ENCODE results near the gene CST3.
"Not testable (repeated sequence)": the region's sequence is repeated elsewhere in the genome, so short reads cannot be mapped to it uniquely, and the experiment has no call there.

Gene CST3

DNA sequence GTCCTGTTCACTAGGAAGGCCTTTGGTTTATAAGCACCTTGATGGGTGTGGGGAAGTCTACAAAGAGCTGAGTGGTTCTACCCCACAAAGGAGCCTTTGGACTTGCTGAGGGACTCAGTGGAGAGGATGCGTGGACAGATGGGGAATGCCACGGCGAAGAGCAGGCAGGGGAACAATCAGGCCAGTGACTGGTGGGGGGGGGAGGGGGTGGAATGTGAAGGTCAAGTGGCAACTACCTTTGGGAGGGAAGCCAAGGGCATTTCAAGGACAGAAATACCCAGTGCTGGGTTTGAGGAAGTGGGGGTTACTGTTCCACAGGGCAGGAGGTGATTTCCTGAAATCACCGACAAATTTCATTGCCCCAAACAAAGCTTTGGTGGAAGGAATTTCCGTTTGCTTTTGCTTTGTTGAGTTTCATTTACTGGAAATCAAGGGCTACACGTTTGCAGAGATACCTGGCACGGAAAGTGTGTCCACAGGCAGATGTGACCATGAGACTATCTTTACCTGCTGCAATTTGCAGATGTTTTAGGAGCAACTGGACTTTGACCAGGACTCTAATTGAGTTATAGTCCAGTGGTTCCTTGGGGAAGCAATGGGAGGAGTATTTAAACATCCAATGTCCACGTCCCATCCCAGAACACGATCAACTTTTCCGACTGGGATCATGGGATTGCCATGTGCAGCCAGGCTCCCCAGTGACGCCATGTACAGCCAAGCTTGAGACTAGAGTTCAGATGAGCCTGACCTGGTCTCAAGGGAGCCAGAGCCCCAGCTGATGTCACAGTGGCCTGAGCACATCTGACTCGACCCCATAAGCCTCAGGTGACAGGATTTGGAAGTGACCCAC is 8.0 kb downstream of the CST3 start:
- no peak overlapping the region for H3K4me3 ChIP-seq (ENCODE audit: low read depth, low read length)

DNA sequence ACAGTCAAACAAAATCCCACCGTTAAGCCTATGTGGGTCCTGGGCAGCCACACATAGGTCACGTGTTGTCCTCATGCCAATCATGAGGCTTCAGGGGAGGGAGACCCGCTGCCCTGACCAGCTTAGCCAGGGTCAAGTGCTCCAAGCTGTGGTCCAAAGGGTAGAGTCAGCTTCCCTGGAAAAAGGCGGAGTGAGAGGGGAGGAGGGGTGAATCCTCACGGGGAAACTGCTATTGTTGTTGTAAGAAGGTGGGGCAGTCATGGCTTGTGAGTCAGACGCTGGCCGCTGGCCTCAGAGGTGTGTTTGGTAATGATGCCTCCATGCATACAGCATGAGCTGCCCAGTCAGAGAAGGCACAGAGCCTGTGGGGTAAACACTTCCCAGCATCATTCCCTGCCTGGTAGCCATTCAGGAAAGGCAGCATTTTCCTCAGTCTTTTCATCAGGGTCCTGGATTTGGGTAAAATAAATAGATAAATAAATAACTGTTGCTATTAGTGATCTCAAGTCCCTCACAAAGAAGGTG is 8.7 kb downstream of the CST3 start:
- H3K4me3 ChIP-seq (ENCODE audit: low read depth, low read length), result no peak overlapping the region

DNA sequence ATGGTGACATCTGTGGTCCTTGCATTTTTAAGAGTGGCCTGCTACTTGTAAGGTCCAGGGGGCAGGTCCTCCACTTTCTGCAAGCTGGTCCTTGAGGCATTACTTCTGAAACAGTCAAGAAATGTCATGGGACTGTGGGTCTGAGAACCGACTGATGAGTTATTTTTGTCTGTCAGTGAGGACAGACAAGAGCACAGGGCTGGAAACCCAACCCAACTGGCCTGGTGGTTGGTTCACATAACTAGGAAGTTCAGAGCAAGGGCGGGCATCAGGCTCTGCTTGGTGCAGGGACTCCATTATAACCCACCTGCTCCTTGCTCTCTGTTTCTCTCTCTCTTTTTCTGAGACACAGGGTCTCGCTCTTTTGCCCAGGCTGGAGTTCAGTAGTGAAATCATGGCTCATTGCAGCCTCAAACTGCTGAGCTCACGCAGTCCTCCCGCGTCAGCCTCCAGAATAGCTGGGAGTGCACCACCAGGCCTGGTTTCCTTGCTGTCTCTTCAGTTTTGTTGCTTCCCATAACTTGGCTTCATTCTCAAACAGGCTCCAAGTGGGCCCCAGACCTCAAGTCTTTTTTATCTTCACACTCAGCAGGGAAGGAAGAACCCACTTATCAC is 9.2 kb downstream of the CST3 start:
- no peak overlapping the region for H3K4me3 ChIP-seq (ENCODE audit: low read depth, low read length)

GRCh38 chr20:23627501-23627900 is 10.3 kb downstream of the CST3 start:
- no peak overlapping the region for H3K4me3 ChIP-seq (ENCODE audit: low read depth, low read length)

GRCh38 chr20:23626040-23626620 is 11.6 kb downstream of the CST3 start:
- no peak overlapping the region for H3K4me3 ChIP-seq (ENCODE audit: low read depth, low read length)

DNA sequence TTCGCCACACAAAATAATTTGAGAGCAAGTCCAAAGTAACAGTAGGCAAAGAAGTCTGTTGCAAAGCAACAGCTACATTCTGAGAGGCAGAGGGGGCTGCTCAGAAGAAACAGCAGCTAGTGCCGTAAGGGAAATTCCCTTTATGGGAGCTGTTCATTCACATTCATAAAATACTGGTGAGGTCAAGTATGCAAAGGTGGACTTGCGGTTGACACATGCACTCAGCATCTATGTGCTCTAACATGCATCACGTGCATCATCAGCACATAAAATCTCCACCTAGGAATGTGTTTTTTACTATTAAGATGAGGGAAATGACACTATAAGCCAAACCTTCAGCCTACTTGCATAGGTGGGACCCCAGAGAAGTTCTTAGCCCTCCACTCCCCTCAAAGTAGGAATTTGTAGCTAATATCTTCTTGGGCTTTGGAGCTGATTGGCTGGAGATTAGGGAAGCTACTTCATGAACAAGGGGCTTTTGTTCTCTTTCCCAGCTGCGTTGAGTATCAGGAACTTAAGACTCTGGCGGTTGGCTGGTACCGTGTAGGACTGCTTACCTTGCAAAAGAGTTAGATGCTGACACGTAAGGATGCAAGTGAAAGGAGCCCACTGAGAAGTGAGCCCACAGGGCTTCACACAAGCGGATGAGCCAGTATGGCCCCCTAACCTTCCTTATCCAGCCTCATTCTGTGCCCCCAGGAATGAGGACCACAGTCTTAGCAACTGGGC is 12.4 kb downstream of the CST3 start:
- H3K4me3 ChIP-seq (ENCODE audit: low read depth, low read length), result no peak overlapping the region

GRCh38 chr20:23624324-23624691 is 13.4 kb downstream of the CST3 start:
- no peak overlapping the region for H3K4me3 ChIP-seq (ENCODE audit: low read depth, low read length)

DNA sequence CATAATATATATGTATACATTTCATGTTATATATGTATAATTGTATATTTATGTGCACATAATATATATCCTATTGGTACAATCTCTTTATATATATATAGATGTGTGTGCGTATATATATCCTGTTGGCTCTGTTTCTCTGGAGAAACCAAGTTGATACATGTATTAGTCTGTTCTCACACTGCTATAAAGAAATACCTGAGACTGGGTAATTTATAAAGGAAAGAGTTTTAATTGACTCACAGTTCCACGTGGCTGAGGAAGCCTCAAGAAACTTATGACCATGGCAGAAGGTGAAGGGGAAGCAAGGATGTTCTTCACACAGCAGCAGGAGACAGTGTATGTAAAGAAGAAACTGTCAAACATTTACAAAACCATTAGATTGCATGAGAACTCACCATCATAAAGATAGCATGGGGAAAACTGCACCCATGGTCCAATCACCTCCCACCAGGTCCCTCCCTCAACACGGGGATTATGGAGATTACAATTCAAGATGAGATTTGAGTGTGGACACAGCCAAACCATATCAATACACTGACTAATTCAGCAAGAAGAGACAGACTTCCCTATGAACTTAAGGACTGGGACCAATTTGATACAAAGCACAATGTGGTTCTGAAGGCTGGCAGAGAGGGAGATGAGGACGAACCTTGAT is 14.0 kb downstream of the CST3 start:
- no peak overlapping the region for H3K4me3 ChIP-seq (ENCODE audit: low read depth, low read length)

DNA sequence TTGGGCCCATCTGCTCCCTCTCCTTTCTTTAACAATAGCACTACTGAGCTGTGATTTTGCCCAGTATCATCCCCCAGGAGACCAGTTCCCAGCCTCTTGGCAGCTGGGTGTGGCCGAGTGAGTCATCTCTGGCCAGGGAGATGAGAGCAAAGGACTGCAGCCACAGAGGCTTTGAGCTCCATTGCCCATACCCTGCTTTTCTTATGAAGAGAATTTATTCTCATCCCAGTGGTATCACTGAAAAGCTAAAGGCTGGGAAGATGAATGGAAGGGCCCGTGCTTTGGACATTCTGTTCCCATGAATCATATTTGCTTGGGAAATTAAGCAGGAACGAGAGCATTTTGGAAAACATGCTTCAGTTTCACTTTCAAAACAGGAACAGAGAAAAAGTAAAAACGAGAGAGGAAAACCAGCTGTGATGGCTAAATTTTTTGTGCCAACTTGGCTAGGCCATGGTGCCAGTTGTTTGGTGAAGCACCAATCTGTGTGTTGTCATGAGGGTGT is 14.9 kb downstream of the CST3 start:
- H3K4me3 ChIP-seq (ENCODE audit: low read depth, low read length), result no peak overlapping the region

DNA sequence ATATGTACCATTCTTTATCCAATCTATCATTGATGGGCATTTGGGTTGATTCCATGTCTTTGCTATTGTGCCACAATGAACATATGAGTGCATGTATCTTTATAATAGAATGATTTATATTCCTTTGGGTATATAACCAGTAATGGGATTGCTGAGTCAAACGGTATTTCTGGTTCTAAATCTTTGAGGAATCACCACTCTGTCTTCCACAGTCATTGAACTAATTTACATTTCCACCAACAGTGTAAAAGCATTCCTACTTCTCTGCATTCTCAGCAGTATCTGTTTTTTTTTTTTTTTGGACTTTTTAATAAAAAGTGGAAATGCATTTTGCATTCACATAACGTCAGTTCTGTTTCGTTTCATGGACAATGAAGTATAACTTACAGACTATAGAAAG is 15.4 kb downstream of the CST3 start:
- not testable (repeated sequence) for H3K4me3 ChIP-seq (ENCODE audit: low read depth, low read length)

- not testable (repeated sequence) for H3K4me3 ChIP-seq (ENCODE audit: low read depth, low read length)
Observed at GRCh38 chr20:23620670-23621386, 16.9 kb downstream of the CST3 start.

DNA sequence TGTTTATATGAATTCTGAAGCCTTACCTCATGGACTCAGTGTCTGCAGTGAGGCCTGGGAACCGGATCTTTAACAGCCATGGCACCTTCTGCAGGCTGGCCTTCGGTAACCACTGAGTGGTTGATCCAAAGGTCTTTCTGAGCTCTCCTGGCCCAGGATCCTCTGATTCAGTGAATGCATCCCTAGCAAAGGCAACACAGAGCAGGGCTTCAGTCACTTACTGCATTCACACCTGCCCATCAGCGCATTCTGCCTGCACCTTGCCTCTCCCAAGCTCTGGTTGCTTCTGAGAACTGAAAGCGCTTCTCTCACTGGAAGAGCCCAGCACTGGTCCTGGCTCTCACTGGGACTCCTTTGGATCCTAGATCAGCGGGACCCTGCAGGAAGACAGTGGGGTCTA is 23.6 kb downstream of the CST3 start:
- H3K4me3 ChIP-seq (ENCODE audit: low read depth, low read length), result no peak overlapping the region

DNA sequence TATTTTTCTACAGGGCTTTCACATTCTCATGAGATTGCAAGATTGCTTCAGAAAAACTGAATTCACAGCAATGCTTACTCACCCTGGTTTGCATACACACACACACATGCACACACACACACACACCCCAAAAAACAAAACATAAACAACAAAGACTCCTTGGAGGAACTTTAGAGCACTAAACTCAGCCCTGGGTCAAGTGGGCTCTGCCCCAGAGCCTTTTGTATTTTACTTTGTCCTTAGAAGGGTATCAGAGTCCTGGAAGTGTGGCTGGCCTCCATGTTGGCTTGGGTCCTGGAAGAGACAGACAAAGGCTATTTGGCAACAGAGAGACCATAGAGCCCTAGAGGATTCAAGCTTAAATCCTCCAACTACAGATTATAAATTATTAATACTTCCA is 24.1 kb downstream of the CST3 start:
- H3K4me3 ChIP-seq (ENCODE audit: low read depth, low read length), result no peak overlapping the region

DNA sequence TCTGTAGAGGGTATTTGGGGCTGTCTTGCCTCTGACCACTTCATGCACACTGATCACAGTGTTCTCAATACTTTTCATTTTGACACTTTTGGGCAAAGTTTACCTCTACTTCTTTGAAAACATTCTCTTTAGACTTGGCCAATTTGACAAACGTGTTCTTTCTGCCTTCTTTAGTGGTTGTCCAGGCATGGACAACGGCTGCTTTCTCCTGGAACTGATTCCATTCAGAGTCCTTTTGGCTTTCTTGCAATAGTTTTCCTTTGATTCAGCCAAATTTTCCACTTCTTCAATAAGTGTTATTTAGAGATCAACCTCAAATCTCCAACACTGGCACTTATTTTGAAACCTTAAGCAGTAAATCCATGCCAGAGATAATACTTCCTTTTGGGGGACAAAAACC is 25.4 kb downstream of the CST3 start:
- no peak overlapping the region for H3K4me3 ChIP-seq (ENCODE audit: low read depth, low read length)

GRCh38 chr20:23609486-23610109 is 28.2 kb downstream of the CST3 start:
- no peak overlapping the region for H3K4me3 ChIP-seq (ENCODE audit: low read depth, low read length)

DNA sequence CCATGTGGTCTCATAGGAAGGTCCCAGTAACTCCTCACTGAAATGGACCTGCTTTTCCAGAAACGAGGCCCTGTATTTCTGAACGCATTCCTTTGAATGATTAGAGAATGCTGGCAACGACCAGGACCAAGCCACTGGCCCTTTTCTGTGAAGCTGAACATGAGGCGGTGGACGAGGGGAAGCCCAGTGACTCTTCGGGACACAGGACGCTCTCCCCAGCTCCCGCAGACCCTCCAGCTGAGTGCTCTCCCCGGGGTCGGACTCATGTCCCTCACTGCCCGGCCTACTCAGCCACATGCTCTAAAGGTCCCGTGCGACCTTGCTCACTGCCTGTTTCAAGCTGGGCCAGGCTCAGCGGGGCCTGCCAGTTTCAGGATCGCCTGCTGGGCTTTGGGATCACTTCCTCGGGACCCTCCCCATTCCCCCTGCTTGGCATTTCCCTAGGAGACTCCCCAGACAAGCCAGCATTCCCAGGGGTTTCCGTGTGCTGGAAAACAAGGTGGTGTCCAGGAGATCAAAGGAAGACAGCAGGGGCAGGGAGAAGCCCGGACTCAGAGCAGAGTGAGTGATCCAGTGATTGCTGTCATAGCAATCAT is 29.4 kb downstream of the CST3 start:
- no peak overlapping the region for H3K4me3 ChIP-seq (ENCODE audit: low read depth, low read length)

- H3K4me3 ChIP-seq (ENCODE audit: low read depth, low read length), result no peak overlapping the region
Observed at GRCh38 chr20:23607497-23608245, 30.1 kb downstream of the CST3 start.

GRCh38 chr20:23606652-23607049 is 31.1 kb downstream of the CST3 start:
- H3K4me3 ChIP-seq (ENCODE audit: low read depth, low read length), result no peak overlapping the region
